ENCODE measurements around the gene LAMA5.

Gene LAMA5

GRCh38 chr20:62280303-62280702 is 86.8 kb downstream of the LAMA5 start:
- FAIRE-seq, result no peak
- TF ChIP-seq POLR2A (IDR thresholded peaks at IDR 0.05; ENCODE audit: low read depth, low read length), result no peak
- DNase-seq (ENCODE audit: insufficient read length, low spot score), result no peak

DNA sequence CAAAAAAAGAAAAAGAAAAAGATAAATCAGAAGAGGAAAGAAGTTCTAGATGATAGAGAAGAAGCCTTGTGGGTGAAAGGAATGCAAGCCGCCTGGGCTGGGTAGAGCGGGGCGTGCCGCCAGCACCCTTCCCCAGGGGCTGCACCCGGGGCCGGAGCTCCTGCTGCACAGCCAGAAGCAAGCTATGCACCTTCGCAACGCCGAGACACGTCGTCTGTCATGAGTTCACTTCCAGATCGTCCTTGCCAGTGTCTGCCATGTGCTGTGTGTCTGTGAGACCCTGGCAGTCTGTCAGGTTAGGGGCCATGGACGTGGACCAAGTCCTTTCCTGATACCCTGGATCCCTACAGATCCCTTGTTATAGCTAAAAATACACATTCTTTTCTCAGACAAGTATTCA is 89.9 kb downstream of the LAMA5 start:
- DNase-seq (ENCODE audit: insufficient read length, low spot score), result no peak
- FAIRE-seq, result no peak
- no peak for TF ChIP-seq POLR2A (IDR thresholded peaks at IDR 0.05; ENCODE audit: low read depth, low read length)

DNA sequence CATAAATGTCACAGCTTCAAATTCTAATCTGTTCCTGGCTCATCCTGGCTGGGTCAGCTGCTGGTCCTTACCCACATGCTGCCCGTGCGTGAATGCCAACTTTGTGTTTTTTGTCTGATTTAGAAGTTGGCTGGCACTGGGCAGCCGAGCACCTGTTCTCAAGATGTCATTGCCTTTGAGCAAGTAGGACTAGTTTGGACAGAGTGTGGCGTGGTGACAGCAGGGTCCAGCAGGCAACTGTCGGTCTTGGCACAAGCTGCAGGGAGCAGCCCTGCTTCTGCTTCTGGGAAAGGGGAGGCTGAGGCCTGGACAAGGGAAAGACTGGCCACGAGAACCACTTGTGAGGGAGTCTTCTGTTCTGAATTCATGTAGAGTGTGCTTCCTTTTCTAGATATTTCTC is 90.7 kb downstream of the LAMA5 start:
- no peak for DNase-seq (ENCODE audit: insufficient read length, low spot score)
- TF ChIP-seq POLR2A (IDR thresholded peaks at IDR 0.05; ENCODE audit: low read depth, low read length), result no peak
- FAIRE-seq, result no peak

DNA sequence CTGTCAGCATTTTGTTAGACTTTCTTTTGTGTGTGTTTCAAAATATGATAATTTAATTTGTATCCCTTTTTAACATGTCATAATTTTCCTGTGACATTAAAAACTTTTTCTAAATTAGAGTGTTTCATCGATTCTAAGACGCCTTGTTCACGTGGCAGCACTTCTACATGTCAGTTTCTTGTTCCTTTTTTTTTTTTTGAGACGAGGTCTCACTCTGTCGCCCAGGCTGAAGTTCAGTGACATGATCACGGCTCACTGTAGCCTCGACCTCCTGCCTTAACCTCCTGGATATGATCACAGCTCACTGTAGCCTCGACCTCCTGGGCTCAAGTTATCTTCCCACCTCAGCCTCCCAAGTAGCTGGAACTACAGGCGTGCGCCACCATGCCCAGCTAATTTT is 91.9 kb downstream of the LAMA5 start:
- TF ChIP-seq POLR2A (IDR thresholded peaks at IDR 0.05; ENCODE audit: low read depth, low read length), result no peak
- no peak for FAIRE-seq
- DNase-seq (ENCODE audit: insufficient read length, low spot score), result no peak

DNA sequence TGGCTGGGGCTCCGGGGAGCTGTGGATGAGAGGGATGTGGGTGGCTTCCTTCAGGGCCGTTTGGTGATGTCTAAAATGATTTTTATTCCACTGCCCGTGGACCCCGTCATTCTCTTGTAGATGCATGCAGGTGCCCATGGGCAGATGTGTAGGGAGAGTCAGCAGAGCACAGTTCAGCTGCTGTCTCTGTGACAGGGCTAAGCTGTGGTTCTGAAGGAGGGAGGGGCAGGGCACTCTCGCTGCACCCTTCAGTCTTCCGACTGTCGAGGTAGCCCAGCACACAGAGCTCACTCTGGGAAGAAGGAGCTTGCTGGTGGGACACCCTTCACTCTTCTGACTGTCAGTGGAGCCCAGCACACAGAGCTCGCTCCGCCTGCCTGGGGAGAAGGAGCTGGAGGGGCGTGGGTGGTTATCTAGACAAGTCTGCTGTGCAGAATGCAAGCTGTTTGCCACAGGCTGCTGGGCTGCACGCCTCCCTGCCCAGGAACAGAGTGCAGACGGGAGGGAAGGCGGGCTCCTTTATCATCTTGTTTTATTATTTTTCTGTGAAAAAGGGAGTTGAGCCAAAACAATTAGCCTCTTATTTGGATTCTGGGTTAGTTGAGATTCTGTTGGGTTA is 92.7 kb downstream of the LAMA5 start:
- DNase-seq (ENCODE audit: insufficient read length, low spot score) (no peak), FAIRE-seq (no peak)
- TF ChIP-seq POLR2A (IDR thresholded peaks at IDR 0.05; ENCODE audit: low read depth, low read length), result no peak

DNA sequence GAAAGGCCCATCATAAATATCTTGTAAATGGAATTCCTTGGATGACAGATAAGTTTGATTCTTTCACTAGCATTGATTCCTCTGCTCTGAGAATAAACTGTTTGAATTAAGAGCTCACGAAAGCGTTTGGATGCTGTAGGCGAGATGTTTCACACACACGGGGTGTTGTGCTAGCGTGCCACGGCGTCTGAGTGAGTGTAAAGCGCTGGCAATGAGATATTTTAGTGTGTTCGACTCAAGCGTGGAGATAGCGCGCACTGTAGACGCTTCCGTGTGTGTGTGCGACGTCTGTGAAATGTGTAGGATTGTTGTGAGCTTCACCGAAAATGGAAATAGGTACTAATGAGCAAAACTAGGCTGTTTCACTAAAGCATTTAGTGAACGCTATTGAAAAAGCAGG is 93.7 kb downstream of the LAMA5 start:
- FAIRE-seq, result no peak
- no peak for DNase-seq (ENCODE audit: insufficient read length, low spot score)
- TF ChIP-seq POLR2A (IDR thresholded peaks at IDR 0.05; ENCODE audit: low read depth, low read length), result no peak

GRCh38 chr20:62272200-62272599 is 94.9 kb downstream of the LAMA5 start:
- DNase-seq (ENCODE audit: insufficient read length, low spot score) (no peak), FAIRE-seq (no peak)
- TF ChIP-seq POLR2A (IDR thresholded peaks at IDR 0.05; ENCODE audit: low read depth, low read length), result no peak

- FAIRE-seq (no peak), DNase-seq (ENCODE audit: insufficient read length, low spot score) (no peak)
- no peak for TF ChIP-seq POLR2A (IDR thresholded peaks at IDR 0.05; ENCODE audit: low read depth, low read length)
These were observed 97.2 kb downstream of the LAMA5 start for GRCh38 chr20:62269871-62270270.

GRCh38 chr20:62269378-62269777 is 97.7 kb downstream of the LAMA5 start:
- no peak for FAIRE-seq
- no peak for DNase-seq (ENCODE audit: insufficient read length, low spot score)
- no peak for TF ChIP-seq POLR2A (IDR thresholded peaks at IDR 0.05; ENCODE audit: low read depth, low read length)

- no peak for TF ChIP-seq POLR2A (IDR thresholded peaks at IDR 0.05; ENCODE audit: low read depth, low read length)
- DNase-seq (ENCODE audit: insufficient read length, low spot score), result no peak
- no peak for FAIRE-seq
These were observed 98.7 kb downstream of the LAMA5 start for GRCh38 chr20:62268228-62268900.

DNA sequence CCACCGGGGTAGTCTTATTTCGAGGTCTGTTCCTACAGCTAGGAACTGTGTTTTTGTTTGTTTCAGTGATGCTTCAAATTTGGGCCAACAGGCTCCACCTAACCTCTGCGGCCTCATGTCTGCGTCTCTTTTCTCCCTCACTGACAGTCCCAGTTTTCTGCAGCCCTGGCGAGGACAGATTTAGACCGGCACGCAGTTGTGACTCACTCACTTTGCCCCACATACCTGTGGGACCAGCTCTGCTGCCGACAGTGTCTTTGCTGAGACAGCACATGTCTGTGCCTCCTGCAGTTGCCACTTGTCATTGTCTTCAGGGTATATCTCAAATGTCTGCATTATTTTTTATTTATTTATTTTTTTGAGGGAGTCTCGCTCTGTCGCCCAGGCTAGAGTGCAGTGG is 99.6 kb downstream of the LAMA5 start:
- no peak for FAIRE-seq
- TF ChIP-seq POLR2A (IDR thresholded peaks at IDR 0.05; ENCODE audit: low read depth, low read length), result no peak
- DNase-seq (ENCODE audit: insufficient read length, low spot score), result no peak

GRCh38 chr20:62266851-62267250 is 100.3 kb downstream of the LAMA5 start:
- FAIRE-seq (no peak), DNase-seq (ENCODE audit: insufficient read length, low spot score) (no peak)
- no peak for TF ChIP-seq POLR2A (IDR thresholded peaks at IDR 0.05; ENCODE audit: low read depth, low read length)

DNA sequence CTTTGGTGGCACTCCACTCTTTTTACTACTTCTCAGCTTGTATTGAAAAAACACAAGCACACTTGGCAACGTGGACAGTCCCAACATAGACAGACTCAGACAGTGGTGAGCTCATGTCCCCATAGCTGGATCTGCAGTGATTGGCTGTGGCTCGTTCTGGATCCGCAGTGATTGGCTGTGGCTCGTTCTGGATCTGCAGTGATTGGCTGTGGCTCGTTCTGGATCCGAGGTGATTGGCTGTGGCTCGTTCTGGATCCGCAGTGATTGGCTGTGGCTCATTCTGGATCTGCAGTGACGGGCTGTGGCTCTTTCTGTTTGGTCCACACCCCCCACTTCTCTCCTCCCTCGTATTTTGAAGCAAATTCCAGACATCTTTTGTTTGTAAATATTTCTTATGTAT is 100.8 kb downstream of the LAMA5 start:
- DNase-seq (ENCODE audit: insufficient read length, low spot score) (no peak), FAIRE-seq (no peak)
- no peak for TF ChIP-seq POLR2A (IDR thresholded peaks at IDR 0.05; ENCODE audit: low read depth, low read length)

- no peak for TF ChIP-seq POLR2A (IDR thresholded peaks at IDR 0.05; ENCODE audit: low read depth, low read length)
- FAIRE-seq (no peak), DNase-seq (ENCODE audit: insufficient read length, low spot score) (no peak)
These were observed 101.7 kb downstream of the LAMA5 start for GRCh38 chr20:62265365-62265764.

DNA sequence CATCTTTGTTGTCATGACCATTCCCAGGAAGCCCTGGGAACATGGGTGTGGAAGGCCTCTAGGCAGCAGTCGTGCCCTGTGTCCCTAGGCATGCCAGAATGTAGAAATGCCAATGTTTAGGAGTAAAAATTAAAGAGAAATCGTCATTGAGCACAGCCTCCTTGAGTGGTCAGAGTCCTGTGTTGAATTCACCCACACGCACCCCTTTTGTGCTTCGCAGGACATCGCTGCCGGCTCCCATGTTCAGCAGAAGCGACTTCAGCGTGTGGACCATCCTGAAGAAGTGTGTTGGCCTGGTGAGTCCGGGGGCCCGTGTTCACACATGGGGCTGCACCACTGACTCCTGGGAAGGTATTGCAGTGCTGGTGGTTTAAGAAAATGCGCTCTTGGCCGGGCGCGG is 103.7 kb downstream of the LAMA5 start:
- TF ChIP-seq POLR2A (IDR thresholded peaks at IDR 0.05; ENCODE audit: low read depth, low read length), result no peak
- DNase-seq (ENCODE audit: insufficient read length, low spot score) (no peak), FAIRE-seq (no peak)
